NCI-H345 treated with DMSO at 0.1 percent for 48 hours (cell line): ENCODE results near the gene MAD2L1BP.
A peak's percentile ranks its signal among the peaks of the same experiment; 100 is the strongest.

Source experiments
- DNase-seq: peaks from one replicate; lab custom pipeline; 2025; ENCODE audit not compliant: unreplicated experiment; lab: John Stamatoyannopoulos, UW

MAD2L1BP gene

DNA sequence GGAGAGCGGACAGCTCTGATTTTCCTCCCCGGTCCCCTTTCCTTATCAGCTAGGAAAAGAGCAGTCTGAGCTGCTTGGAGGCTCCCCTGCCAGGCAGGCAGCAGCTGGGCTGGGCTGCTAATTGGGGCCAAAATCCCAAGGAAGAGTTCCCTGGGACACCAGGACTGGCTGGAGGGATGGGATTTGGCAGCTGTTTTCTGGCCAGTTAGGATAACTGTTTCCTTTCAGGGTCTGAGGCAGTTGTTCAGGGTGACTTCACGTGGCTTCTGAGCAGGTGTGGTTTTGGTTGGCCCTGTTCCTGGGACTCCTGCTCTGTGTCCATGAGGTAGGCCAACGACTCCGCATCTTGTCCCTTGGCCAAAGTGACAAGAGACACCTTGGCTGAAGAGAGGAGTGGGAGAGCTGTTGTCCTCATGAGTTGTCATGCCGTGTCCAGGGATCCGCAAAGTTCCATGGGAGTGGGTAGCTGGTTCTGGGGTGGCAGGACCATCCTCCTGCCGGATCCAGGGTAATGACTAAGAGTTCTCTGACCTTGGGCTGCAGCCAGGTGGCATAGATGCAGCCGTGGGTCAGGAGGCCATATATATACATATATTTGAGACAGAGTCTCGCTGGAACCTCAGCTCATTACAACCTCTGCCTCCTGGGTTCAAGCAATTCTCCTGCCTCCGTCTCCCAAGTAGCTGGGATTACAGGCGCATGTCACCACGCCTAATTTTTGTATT lies 30.7 kb downstream of the MAD2L1BP start:
- no peak for DNase-seq

DNA sequence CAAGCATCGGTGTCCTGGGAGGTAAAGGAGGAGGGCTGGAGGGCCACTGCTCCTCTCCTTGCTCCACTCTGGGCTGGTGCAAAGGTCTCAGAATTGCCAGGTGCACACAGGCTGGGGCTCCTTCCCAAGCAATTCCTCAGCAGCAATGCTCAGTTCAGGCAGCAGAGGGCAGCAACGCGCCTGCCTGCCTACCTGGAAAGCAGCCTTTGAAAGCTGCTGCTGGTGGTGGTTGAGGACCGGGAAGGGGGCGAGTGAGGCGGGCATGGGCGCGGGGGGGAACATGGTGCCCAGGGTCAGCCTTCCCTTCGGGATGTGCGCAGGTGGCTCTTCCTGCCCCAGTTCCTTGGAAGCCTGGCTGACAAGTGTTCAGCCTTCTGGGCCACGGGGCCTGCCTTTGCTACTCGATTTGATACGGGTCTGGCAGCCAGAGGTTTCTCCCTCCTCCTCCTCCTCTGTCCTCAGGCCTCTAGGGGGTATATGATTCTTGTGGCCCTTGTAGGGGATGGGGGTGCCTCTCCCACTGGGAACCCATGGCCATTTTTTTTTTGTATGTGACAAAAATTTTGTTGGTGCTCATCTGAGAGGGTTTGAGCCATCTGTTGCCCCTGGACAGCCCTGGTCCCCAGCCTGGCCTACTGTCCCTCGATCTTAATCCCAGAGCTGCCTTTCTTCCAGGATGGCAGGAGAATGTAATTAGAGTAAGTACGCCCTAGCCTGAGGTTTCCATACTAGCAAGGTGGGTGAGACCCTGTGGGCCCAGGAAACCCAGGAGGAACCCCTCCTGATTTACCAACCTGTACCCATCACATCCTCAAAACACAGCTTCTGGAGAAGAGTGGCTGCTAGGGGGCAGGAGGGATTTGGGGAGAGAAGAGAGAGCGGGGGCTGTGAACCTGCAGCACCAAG lies 31.9 kb downstream of the MAD2L1BP start:
- peak; percentile 44 for DNase-seq

DNA sequence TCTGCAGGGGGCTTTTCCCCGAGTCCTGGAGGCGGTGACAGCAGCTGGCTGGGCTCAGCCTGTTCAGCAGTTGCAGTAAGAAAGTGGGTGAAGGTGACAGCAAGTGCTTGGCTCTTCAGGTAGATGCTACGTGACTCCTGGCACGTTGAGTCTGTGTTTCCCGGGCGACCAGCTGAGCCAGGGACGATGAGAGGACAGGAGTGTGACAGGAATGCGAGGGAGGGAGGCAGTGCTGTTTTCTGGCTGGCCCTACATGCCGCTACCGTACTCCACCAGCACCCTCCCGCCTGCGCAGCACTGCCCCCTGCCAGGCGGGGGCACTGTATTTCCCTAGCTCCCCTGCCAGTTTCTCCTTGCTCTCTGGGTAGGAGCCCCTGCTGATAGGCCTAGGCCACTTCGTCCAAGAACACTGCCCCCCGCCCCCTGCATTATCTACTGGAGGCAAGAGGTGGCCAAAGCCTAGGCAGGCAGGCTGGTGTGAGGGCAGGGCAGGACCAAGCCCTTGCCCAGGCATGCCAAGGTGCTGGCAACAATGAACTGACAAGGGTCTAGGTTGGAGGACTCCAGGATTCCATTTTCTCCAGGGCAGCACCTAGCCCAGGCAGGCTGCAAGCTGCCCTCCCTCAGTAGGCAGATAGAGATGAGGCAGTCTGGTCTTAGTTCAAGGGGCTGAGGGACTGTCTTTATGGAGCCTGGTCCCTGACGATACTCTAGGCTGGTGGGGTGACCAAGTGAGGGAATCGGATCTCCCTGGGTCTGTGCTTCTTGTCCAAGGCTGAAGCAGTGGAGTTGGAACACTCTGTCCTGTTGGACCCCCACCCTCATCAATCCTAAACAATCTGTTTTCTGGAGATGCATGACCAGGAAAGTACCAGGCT lies 32.8 kb downstream of the MAD2L1BP start:
- DNase-seq: peak; percentile 58

DNA sequence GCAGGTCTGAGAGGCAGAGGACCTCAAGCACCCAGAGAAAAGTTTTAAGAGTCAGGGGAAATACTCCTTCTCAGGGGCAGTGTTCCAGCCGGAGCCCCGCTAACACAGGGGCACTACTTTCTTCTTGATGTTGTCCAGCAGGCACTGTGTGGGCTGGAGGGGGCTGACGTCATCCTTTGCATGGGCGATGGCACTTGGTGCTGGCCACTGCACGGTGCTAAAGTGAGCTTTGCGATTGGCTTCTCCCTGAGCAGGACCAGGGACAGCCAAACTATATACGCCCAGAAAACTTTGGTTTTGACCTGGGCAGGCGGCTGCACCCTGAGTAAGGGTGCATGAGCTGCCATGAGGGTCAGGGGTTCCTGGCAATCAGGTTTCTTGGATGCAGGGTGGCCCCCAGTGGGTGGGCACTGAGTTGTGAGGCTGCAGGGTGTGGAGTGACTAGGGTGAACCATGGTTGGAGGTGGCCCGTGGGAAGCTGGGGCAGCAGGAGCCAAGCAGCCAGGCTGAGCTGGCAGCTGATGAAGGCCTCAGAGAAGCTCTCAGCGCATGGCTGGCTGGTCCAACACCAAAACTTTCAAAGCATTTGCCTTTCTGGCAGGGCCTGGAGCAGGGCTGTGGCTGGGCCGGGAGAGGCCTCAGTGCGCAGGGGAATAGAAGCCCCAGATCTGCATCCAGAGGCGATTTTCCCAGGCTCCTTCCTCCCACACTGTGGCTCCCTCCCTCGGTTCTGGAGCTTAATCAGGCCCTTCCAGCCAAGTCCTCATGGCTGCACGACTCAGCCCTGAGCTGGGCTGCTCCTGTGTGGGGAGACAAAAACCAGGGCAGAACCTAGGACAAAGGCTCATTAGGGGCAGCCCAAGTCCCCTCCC lies 33.6 kb downstream of the MAD2L1BP start:
- DNase-seq: no peak

DNA sequence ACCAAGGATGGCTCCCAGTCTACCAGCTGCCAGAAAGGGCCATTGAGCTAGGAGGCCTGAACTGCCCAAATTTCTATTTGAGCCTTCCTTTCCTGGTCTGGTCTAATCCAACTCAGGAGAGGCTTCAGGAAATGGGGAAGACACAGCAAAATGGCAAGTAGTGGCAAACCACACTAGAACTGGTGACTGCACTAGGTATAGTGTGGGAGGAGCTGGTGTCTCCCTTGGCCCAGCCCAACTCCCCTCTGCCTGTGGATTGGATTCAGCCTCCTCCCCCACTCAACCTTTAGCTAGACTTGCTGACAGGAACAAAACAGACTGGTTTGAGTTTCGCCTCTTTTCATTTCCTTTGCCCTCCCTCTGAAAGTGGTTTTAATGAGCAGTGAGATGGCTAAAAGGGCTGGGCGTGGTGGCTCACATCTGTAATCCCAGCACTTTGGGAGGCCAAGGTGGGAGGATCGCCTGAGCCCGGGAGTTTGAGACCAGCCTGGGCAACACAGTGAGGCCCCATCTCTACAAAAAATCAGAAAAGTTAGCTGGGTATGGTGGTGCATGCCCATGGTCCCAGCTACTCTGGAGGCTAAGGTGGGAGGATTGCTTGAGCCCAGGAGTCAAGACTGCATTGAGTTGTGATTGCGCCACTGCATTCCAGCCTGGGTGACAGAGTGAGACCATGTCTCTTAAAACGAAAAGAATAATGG lies 34.4 kb downstream of the MAD2L1BP start:
- no peak for DNase-seq

DNA sequence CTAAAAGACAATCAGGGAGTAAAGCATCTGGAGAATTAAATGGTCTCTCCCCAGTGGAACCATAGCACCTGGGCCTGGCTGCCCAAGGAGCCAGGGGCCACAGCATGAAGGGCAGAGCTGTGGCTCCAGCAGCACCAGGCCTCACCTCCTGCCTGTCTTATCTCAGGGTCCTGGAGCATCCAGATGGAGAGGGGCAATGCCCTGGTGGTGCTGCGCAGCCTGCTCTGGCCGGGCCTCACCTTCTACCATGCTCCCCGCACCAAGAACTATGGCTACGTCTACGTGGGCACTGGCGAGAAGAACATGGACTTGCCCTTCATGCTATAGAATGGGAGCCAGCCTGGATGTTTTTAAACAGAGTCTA lies 35.0 kb downstream of the MAD2L1BP start:
- no peak for DNase-seq

DNA sequence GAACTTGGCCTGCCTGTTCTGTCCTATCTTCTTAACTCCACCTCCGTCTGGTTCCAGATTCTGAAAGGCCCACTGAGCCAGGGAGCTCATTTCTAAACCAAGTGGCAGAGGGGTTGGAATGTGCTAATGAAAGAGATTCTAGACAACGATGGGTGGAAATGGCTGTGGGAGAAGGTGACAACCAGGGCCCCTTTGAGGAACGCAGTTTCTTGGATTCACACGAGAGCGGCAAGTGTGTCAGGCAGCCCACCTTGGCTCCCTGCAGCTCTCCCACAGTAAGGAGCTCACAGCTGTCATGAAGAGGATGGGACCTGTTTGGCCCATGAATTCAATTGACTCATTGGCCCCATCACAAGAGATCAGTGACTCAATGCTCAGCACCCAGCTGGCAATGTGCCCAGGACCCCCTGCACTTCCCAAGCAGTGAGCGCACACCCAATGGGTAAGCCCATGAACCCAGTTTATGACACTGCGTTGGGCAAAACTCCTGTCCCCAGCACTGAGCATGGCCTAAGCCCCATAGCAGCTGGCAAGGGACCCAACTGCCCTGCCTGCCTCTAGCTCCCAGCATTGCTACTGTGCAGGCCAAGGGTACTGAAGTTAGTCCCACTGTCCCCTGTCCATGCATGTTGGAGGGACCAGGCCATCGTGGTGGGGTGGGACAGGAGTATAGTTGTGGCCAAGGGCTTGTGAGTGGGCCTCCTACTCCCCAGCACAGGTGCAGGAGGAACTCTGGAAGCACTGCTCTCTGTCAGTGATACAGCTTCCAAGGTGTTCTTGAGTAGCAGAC lies 35.6 kb downstream of the MAD2L1BP start:
- no peak for DNase-seq

DNA sequence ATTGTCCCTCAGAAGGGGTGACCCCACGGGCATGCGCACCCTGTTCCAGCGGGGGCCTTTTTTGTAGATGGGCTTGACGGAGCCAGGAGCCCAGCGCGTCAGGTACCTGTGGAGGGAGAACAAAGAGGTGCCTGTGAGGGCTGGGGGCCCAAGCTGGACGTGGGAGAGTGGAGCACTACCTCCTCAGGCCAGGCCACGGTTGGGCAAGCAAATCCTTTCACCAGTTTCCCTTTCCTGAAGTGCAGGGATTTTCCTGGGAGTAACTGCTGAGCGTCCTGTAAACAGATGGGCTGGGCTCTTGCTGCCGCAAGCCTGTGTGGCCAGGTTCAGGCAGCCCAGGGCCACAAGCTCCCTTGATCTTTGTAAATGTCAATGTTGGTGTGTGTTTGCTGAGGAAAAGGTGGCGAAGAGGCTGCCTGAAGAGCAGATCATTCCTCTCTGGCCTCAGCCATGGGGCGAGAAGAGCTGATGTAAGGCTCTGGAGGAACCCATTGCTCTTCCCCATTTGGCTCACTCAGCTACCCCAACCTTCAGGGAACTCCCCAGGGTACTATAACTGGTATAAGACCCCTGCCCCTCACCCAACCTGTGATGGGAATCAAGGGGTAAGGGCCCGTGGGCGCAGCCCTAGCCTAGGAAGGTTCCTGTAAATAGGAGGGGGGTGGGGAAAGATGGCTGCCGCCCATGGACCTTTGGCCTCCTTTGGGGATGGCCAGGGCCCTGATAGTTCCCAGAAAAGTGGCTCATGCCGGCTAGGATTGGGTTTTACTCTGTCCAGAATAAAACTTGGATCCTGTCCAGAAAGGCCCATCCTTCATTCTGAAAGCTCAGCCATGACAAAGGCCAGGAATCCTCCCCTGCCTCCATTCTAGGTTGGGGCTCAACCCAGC lies 36.4 kb downstream of the MAD2L1BP start:
- no peak for DNase-seq

DNA sequence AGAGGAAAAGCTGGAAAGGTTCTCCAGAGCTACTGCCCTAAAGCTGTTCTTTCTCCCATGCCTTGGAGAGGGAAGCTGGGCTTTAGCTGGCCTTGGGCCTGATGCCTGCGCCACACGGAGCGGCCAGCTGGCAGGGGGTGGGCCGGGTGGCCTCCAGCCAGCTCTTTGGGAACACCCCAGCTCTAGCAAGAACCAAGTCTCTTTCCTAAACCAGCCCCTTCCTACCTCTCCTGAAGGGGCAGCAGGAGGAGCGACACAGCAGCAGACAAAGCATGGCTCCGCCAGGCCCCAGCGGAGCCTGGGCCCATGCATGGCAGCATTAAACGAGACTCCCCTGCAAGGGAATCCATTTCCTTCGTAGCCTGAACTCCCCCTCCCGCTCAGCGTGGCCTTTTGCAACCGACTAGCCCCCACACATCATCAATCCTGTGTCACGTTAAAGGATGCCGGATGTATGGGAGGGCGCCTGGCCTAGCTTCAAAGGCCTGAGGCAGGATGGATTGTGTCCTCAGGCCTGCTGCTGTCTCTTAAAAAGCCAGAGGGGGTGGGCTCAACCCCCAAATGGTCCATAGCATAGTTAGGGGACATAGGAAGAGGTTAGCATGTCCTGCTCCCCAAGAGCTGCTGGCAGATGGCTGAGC lies 37.9 kb downstream of the MAD2L1BP start:
- DNase-seq: no peak

DNA sequence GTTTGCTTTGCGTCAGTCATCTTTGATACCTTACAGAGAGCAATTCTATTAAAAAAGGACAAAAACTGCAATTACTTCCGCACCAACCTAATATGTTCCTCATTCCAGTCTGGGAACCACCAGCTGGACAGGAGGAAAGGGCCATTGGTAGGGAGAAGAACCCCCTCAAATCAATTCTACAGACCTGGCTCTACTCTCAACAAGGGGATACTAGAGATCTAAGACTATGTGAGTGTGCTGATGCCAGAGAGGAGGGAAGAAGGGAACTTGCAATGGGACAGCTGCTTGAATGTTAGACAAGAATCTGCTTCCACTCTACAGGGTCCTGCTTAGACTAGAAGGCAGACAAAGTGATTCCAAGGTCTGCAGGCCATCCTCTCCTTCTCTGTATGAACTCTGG lies 38.7 kb downstream of the MAD2L1BP start:
- DNase-seq: no peak

DNA sequence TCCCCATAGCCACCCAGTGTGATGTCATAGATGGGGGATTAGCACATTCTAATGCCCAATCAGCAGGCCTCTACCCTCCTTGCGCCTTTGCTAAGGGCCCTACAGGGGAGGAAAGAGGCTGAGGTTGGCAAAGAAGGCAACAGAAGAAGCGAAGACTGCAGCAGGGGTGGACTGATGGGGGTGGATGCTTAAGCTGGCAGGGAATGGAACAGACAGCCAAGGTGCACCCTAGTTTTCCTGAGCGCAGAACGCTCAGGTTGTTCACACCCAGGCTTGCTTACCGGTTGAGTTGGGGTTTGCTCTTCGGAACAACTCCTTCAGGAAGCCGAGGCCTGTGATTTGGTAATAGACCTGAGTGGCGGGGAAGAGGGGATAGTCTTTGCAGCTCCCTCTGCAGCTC lies 39.3 kb downstream of the MAD2L1BP start:
- no peak for DNase-seq

DNA sequence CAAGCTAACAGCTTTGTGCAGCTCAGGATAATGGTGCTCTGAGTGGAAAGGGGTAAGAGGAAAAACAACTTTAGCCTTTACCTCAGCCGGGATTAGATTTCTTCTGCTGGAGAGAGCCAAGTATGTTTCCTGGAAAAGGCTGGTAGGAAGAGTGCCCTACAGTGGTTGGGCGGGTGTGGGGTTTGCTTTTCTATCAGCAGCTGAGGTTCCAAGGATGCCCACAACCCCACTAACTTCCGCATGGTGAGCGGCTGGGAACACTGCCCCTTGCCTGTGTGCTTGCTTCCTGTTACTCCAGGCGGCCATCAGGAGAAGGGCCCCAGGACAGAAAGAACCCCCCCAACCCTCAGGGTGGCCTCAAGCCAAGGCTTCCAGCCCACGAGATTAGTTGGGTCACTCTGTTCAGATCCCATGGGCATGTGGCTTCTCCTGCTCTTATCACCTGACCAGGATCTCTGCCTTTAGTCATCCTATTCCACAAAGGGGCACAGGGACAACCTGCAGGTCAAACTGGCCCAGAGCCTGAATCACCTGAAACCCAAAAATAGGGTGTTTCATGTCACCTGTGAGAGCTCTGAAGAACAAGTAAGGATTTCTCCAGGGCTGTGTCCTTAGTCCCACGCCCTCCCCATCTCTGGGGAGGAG lies 41.4 kb downstream of the MAD2L1BP start:
- no peak for DNase-seq

DNA sequence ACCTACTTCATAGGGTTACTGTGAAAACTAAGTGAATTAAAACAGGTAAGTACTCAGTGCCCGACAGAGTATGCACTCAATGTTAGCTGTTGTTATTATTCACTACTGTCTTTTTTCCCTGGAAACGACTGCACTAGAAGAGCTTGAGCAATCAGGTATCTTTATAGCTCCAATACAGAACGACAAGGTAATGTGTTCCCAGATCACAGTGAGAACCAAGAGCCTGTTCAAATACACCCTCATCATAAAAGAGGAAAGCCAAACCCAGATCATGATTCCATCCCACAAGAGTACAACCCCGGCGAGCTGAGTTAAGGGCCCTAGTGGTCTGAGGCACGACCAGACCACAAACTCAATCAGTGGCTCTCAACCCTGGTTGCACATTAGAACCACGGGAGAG lies 42.1 kb downstream of the MAD2L1BP start:
- no peak for DNase-seq

DNA sequence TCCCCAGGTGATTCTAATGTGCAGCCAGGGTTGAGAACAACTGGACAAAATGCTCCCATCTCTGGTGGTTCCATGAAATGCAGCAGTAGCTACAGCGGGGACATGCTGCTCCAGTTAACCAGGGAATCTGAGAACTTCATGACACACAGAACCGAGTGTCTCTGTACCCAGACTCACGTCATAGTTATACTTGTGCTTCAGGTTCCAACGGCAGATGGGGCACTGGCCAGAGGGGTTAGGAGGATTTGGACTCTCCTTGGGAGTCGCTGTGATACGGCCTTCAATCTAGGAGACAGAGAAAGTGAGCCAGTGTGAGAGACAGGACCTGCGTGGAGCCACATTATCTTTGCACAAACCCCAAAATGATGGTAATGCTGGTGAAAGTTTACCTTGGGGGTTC lies 42.7 kb downstream of the MAD2L1BP start:
- no peak for DNase-seq

DNA sequence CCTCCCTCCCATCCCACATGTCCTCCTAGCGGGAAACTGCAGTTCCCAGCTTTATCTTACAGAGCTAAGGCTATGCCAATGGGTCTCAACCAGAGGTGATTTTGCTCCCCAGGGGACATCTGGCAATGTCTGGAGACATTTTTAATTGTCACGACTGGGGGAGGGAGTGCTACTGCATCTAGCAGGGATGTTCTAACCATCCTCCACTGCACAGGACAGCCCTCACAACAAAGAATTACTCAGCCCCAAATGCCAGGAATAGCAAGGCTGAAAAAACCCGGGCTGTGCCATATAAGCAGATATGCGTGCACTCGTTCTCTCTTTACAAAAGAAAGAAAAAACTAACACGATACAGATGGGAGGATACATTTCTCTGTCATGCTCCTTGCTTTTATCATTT lies 43.4 kb downstream of the MAD2L1BP start:
- DNase-seq: no peak

DNA sequence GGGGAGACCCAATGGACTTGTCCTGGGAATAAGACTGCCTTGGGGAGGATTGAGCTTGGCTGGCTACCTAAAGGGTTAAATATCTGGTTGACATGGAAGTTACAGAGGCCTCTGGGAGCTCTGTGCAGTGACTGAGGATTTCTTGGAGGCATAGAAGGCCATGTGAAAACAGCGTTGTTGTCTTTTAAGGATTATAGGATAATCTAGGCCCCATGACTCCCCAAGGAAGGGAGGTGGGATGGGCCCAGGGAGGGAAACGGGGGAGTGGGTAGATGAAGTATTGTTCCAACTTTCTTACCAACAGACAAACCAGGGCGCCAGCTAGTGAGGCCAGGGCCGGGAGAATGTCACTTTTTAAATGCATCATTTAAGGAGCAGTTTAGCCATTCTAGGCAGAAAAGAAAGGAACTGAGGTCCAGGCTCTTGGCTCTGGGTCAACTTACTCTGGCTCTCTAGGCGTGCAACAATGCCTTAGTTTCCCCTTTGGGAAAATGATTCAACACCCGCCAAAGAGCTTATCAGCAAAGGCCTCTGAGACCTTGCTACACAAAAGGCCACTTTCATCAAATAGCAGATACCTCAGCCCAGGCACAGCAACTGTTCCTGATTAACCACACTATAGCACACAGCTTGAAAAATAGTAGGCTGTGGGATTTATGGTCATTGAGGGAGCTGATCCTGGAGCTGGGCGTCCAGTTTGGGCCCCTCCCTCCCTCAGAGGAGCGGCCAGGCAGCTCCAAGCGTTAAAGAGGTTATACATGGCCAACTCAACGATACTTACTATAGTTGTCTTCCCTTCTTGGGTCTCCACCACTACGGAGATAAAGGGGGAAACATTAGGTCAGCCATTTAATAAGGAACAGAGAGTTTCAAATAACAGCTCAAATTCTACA lies 44.9 kb downstream of the MAD2L1BP start:
- DNase-seq: no peak
